ENCODE data around the gene PRR35. TPM values are rescaled to one million over a fixed set of nuclear protein-coding genes. Genes with fewer than 3 reads are reported as not detected.

The PRR35 gene
- total and polyA plus RNA-seq, 2 of the 4 experiments (the other 2 are of a cell fraction), result not detected

GRCh38 chr16:522320-523096 is 37.7 kb upstream of the PRR35 start:
- no peak overlapping the region for H3K23ac ChIP-seq (ENCODE audit: low read depth, low read length)

More at GRCh38 chr16:522320-523096, 37.7 kb upstream of the PRR35 start:
- Histone ChIP-seq H3K36me3 (ENCODE audit: control insufficient read depth, insufficient read depth, low read length) (peaks cover 29% of the 10 kb centered on the region), H3K79me1 (ENCODE audit: low read depth in 1 of 2, low read length in 2 of 2) (peaks cover 8 to 47% of the 10 kb centered on the region in 2 experiments; a peak in 2 of 4 replicates), H2AK5ac (ENCODE audit: low read depth, low read length) (no peak overlapping the region), H3K56ac (ENCODE audit: extremely low read depth, insufficient read depth, low read length) (no peak overlapping the region), H4K91ac (ENCODE audit: insufficient read depth, low read depth, low read length) (no peak overlapping the region), H2AK9ac (replicated peaks; ENCODE audit: low read depth, low read length, poor library complexity) (no peak overlapping the region), H3K4me2 (ENCODE audit: low read depth, low read length) (no peak overlapping the region), H2BK5ac (ENCODE audit: low read depth, low read length, poor library complexity, severe bottlenecking) (no peak overlapping the region), H3K27me3 (ENCODE audit: control insufficient read depth, insufficient read depth, low read length) (no peaks in the 10 kb centered on the region), H2BK120ac (ENCODE audit: low read depth, low read length) (no peak overlapping the region), H3K27ac (ENCODE audit: insufficient read depth, low read length) (no peak overlapping the region), H3K9me3 (ENCODE audit: control insufficient read depth, insufficient read depth, low read length) (no peaks in the 10 kb centered on the region), H2BK15ac (ENCODE audit: low read depth, low read length) (no peak overlapping the region), H3K4me1 (ENCODE audit: control insufficient read depth, insufficient read depth, low read length) (peaks cover 15% of the 10 kb centered on the region), H3K9ac (ENCODE audit: low read depth, low read length) (no peak overlapping the region), H3K4ac (ENCODE audit: low read depth, low read length) (no peak overlapping the region), H2AFZ (replicated peaks; ENCODE audit: low read length, poor library complexity) (no peak overlapping the region), H4K8ac (ENCODE audit: low read depth in 2 of 2, low read length in 2 of 2) (no peak overlapping the region), H3K18ac (ENCODE audit: low read depth, low read length) (no peak overlapping the region), H2BK20ac (ENCODE audit: low read depth, low read length) (no peak overlapping the region), H4K5ac (ENCODE audit: low read depth, low read length) (no peak overlapping the region), H4K20me1 (ENCODE audit: insufficient read depth, low read length) (peaks cover 35% of the 10 kb centered on the region), H3K14ac (replicated peaks; ENCODE audit: low read depth, low read length) (no peak overlapping the region), H3K9me1 (ENCODE audit: insufficient read depth, low read length) (peaks cover 6% of the 10 kb centered on the region; the same call in 1 of the 2 replicates), H3K4me3 (ENCODE audit: insufficient read depth, low read depth, low read length) (no peak overlapping the region)
- DNase-seq, result no peak
- dilution Hi-C loops (cut with HindIII; ENCODE audit: low sequenced_read_pairs, unreplicated experiment), result no loop called here
- WGBS, 2 experiments (ENCODE audit: extremely low coverage in 2 of 2, insufficient read length in 1 of 2), result 70% methylated on average over 10 of the region's 23 CpGs; no CpG with 5 or more reads in 1 of the 2 experiments
- in situ Hi-C loops (cut with MboI; ENCODE audit: low sequenced_read_pairs), result no loop called here
- BruUV-seq (replicated peaks), result no TSS peak
- intact Hi-C loops (cut with micrococcal nuclease), result no loop called here
- CTCF ChIA-PET, result no interaction called here
- no peak for ATAC-seq (ENCODE audit: low read depth)
- POLR2A ChIA-PET (ENCODE audit: unreplicated experiment), result no interaction called here
- TF ChIP-seq CEBPB (IDR thresholded peaks at IDR 0.05; ENCODE audit: low read depth, low read length) (no peak), CHD1 (IDR thresholded peaks at IDR 0.05; ENCODE audit: low read depth, low read length) (no peak), ELK1 (IDR thresholded peaks at IDR 0.05; ENCODE audit: borderline replicate concordance, low read depth, low read length) (no peak)
